GM12875 (cell line): ENCODE data around the gene BTBD6.

Experiments
- H3K4me3 ChIP-seq: one replicate; pipeline ENCODE4 v1.5.1; 2011; ENCODE audit warnings: low read depth, low read length, control low read depth
- TF ChIP-seq, protein P1 (sequence below): IDR thresholded peaks from 2 replicates; pipeline ENCODE4 v1.5.1; 2011; ENCODE audit warnings: low read depth, mild to moderate bottlenecking, control low read depth, inconsistent platforms, low read length, moderate library complexity, borderline replicate concordance; ENCODE audit not compliant: insufficient read depth

Gene BTBD6

DNA sequence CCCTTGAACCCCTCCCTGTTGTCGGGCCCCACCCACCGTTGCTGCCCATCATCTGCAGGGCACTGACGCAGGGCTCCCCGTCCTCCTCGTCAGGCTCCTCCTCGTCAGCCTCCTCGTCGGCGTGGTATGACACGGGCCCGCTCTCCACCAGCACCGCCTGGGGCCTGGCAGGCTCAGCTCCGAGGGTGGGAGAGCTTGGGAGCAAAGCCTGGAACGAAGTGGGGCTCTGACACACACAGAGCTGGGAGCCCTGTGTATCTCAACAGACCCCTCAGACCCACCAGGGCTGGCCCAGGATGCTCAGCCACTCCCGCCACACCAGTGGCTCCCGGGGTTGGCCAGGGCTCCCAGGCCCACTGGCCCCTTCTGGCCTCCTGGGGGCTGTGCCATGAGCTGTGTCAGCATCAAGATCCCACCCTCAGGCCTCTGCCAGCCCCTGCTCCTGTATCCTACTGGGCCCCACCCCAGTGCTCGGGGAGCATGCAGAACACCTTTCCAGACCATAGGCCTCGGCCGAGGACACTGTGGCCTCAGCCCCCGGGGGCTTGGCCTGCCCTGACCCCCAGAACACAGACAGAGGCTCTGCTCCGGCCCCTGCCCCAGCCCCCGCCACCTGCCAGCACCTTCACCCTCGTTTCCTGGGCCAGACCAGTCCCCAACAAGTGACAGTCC lies 37.1 kb upstream of the BTBD6 start:
- H3K4me3 ChIP-seq, result no peak overlapping the region
- TF ChIP-seq, protein P1, sequence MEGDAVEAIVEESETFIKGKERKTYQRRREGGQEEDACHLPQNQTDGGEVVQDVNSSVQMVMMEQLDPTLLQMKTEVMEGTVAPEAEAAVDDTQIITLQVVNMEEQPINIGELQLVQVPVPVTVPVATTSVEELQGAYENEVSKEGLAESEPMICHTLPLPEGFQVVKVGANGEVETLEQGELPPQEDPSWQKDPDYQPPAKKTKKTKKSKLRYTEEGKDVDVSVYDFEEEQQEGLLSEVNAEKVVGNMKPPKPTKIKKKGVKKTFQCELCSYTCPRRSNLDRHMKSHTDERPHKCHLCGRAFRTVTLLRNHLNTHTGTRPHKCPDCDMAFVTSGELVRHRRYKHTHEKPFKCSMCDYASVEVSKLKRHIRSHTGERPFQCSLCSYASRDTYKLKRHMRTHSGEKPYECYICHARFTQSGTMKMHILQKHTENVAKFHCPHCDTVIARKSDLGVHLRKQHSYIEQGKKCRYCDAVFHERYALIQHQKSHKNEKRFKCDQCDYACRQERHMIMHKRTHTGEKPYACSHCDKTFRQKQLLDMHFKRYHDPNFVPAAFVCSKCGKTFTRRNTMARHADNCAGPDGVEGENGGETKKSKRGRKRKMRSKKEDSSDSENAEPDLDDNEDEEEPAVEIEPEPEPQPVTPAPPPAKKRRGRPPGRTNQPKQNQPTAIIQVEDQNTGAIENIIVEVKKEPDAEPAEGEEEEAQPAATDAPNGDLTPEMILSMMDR, result no peak

DNA sequence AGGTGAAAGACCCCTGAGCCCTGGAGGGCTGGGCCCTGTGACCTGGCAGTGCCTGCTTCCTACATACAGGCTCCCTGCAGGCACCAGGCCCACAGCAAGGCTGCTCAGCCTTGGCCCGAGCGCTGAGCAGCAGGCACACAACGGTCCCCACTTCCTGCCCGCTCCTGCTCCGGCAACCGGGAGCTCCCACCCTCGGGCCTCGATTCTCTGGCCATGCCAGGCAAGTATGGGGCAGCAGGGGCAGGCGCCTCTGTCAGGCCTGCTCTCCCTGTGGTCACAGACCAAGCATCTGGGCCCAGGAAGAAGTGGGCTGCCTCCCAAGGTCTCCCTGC lies 36.6 kb upstream of the BTBD6 start:
- no peak overlapping the region for H3K4me3 ChIP-seq
- TF ChIP-seq, protein P1, result no peak

DNA sequence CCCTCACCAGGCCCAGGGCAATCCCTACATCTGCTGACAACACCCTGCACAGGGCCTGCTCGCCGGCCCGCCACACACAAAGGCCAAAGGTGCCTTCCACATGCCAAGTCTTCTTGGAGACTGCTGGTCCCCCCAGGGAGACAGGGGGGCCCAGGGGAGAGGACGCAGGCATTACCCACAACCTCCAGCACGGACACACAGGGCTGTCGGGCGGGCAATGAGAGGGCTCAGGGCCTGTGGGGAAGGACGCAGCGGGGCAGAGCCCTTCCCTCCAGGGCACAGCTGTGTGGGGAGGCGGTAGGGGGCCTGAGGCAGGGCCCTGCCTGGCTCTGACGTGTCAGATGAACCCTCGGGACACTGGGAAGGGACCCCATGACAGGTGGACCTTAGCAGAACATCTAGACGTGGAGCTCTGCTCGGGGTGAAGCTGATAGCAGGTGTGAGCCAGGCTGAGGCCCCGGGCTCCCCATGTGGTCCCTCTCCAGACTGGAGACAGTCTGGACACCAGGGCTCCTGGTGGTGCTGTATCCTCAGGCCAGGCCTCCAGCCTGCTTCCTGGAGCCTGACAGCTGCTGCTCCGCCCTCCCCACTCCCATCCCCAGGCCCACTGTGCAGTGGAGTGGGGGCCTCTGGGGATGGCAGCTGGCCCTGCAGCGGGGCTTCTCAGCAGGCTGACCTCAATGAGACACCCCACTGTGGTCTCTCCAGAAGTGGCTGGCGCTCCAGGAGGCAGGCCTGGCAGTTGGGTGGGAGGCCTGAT lies 35.6 kb upstream of the BTBD6 start:
- no peak overlapping the region for H3K4me3 ChIP-seq
- TF ChIP-seq, protein P1, result no peak

DNA sequence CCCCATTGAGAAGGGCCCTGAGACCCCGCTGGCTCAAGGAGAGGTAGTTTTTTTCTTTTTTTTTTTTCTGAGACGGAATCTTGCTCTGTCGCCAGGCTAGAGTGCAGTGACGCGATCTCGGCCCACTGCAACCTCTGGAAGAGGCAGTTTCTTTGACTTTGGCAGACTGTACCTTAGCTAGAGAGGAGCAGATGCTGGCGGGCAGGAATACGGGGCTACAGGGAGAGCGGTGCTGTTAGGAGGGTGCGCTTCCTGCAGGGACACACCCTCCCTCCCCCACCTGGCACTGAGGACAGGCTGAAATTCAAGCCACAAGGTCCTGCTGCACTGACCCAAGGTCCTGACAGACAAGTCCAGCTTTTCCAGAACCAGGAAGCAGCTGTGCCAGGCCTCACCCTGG lies 35.0 kb upstream of the BTBD6 start:
- TF ChIP-seq, protein P1, result no peak
- H3K4me3 ChIP-seq, result no peak overlapping the region

DNA sequence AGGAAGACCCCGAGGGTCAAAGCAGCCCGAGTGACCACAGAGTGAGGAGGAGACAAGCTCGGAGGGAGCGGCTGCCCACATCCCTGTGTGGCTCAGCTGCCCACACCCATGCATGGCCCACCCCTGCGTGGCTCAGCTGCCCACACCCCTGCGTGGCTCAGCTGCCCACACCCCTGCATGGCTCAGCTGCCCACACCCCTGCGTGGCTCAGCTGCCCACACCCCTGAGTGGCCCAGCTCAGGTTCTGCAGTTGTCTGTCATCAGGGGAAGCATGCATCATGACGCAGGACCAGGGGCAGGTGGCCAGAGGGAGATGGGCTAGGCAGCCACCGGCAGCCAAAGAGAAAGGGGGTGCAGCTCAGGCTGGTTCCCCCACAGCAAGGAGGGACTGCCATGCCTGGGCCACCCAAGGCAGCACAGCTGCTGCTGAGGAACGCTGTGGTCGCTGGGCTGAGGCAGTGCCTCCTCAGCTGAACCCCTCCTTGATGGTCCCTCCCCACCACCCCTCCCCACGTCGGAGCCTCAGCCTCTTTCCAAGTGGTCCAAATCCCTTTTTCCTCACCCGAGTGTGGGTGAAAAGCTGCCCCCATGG lies 33.9 kb upstream of the BTBD6 start:
- TF ChIP-seq, protein P1, result no peak
- H3K4me3 ChIP-seq, result no peak overlapping the region

DNA sequence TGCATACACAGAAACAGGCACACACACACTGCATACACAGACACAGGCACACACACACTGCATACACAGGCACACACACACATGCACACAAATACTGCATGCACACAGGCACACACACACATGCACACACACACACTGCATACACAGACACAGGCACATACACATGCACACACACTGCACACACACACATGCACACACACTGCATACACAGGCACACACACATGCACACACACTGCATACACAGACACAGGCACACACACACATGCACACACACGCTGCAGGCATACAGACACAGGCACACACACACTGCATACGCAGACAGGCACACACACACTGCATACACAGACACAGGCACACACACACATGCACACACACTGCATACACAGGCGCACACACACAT lies 32.7 kb upstream of the BTBD6 start:
- TF ChIP-seq, protein P1, result no peak
- no peak overlapping the region for H3K4me3 ChIP-seq
